Kidney (tissue), 14 donors: Measurements from ENCODE around the gene ZNF516. TPM values are rescaled to one million over a fixed set of nuclear protein-coding genes. Genes with fewer than 3 reads are reported as not detected.

Experiments used
- DNase-seq, 5 donors: peaks; one replicate each; pipeline ENCODE4 v3.0.0-alpha.2; 2013 to 2020
- FAIRE-seq: peaks from 2 replicates; lab custom pipeline; 2012; peaks lifted over from hg19 to GRCh38; lab: Jason Lieb, UNC
- H3K27ac ChIP-seq, 2 donors: one replicate each; pipeline ENCODE4 v1.7.0; 2013; ENCODE audit warnings: low read depth in 2 of 2, low read length in 2 of 2, inconsistent platforms in 1 of 2
- H3K27me3 ChIP-seq: one replicate; pipeline ENCODE4 v1.7.1; 2013; ENCODE audit warnings: low read length, inconsistent platforms; ENCODE audit not compliant: control insufficient read depth, insufficient read depth
- H3K36me3 ChIP-seq, 3 donors: one replicate each; pipeline versions ENCODE4 v1.7.0 to v1.7.1; 2013; ENCODE audit warnings: low read length in 3 of 3, control low read depth in 1 of 3, inconsistent platforms in 1 of 3; ENCODE audit not compliant: insufficient read depth in 3 of 3, control insufficient read depth in 2 of 3
- H3K4me1 ChIP-seq, 3 donors: one replicate each; pipeline versions ENCODE4 v1.7.0 to v1.7.1; 2013; ENCODE audit warnings: low read length in 3 of 3, inconsistent platforms in 1 of 3, low read depth in 1 of 3; ENCODE audit not compliant: control insufficient read depth in 2 of 3, insufficient read depth in 2 of 3
- H3K4me3 ChIP-seq, 3 donors: one replicate each; pipeline versions ENCODE4 v1.7.0 to v1.8.1; 2013; ENCODE audit warnings: low read length in 3 of 3, control low read depth in 1 of 3, inconsistent platforms in 1 of 3
- H3K9ac ChIP-seq, 3 donors: one replicate each; pipeline versions ENCODE4 v1.7.0 to v1.7.1; 2013; ENCODE audit warnings: low read length in 3 of 3, control low read depth in 1 of 3, inconsistent platforms in 1 of 3
- H3K9me3 ChIP-seq, 3 donors: one replicate each; pipeline versions ENCODE4 v1.7.0 to v1.7.1; 2013; ENCODE audit warnings: low read length in 3 of 3, control low read depth in 1 of 3, inconsistent platforms in 1 of 3; ENCODE audit not compliant: control insufficient read depth in 2 of 3, insufficient read depth in 1 of 3
- intact Hi-C: fragments of 100-400 bp; cut with DNase I; formaldehyde crosslinking; loops from one replicate; pipeline ENCODE4 v1.11.1; 2022
- polyA plus RNA-seq: library from polyadenylated mRNA; stranded (reverse); fragments of 350-450 nt; fragmentation: Illumina TruSeq; extraction: RNeasy Lipid Tissue Mini Kit (QIAGEN cat#74804); gene quantifications from one replicate; pipeline ENCODE4 v1.2.3, GENCODE V29; 2014; ENCODE audit warnings: low read depth, low replicate concordance; ENCODE audit not compliant: insufficient read depth
- total RNA-seq: library from RNA; stranded (reverse); fragmentation: NEBNext Ultra II Directional; extraction: Animal tissue kit (Norgen Biotek cat#: 25700); gene quantifications from one replicate; pipeline ENCODE4 v1.2.1, GENCODE V29; 2021
- TF ChIP-seq, protein P1 (sequence below): IDR thresholded peaks from 3 replicates; pipeline ENCODE4 v1.5.1; 2012; ENCODE audit warnings: mild to moderate bottlenecking, moderate library complexity, borderline replicate concordance; ENCODE audit not compliant: insufficient read depth; ENCODE audit errors: extremely low read depth
- donor health status: control.
- donor health status: control.
- donor health status: control.
- donor health status: control.
- donor health status: control.
- donor health status: DM: yes; HTN: yes; CAD: no.
- donor health status: Normal renal cell carcinoma (clear cell type).

The ZNF516 gene
- total and polyA plus RNA-seq, 2 donors from 2014 or later: 6.7 to 28.7 TPM

DNA sequence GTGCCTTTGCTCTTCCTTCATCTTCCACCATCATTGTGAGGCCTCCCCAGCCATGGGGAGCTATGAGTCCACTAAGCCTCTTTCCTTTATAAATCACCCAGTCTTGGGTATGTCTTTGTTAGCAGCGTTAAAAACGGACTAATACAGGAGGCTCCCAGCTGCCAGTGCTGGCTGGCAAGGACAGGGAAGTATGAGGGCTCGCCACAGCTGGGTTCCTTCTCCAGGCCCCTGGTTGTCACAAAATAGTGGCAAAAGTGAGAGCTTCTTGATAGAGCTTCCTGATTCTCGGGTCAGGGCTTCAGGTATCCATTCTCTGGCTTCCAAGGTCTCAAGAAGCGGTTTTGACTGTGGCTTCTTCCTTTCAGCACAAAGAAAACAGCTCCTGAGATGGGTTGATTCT, 85.0 kb downstream of the ZNF516 start:
- Histone ChIP-seq H3K4me3 (no peak overlapping the region), H3K4me1 (peaks cover 0 to 8% (median 4%) of the 10 kb centered on the region in 3 donors), H3K27ac (no peak overlapping the region), H3K9me3 (no peaks in the 10 kb centered on the region), H3K36me3 (peaks cover 0 to 11% (median 0%) of the 10 kb centered on the region in 3 donors), H3K9ac (no peak overlapping the region), H3K27me3 (no peaks in the 10 kb centered on the region)
- DNase-seq: peak in 1 of 5 donors; percentile 17
- TF ChIP-seq, protein P1, sequence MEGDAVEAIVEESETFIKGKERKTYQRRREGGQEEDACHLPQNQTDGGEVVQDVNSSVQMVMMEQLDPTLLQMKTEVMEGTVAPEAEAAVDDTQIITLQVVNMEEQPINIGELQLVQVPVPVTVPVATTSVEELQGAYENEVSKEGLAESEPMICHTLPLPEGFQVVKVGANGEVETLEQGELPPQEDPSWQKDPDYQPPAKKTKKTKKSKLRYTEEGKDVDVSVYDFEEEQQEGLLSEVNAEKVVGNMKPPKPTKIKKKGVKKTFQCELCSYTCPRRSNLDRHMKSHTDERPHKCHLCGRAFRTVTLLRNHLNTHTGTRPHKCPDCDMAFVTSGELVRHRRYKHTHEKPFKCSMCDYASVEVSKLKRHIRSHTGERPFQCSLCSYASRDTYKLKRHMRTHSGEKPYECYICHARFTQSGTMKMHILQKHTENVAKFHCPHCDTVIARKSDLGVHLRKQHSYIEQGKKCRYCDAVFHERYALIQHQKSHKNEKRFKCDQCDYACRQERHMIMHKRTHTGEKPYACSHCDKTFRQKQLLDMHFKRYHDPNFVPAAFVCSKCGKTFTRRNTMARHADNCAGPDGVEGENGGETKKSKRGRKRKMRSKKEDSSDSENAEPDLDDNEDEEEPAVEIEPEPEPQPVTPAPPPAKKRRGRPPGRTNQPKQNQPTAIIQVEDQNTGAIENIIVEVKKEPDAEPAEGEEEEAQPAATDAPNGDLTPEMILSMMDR: no peak
- FAIRE-seq: no peak
- intact Hi-C loops: no loop called here

DNA sequence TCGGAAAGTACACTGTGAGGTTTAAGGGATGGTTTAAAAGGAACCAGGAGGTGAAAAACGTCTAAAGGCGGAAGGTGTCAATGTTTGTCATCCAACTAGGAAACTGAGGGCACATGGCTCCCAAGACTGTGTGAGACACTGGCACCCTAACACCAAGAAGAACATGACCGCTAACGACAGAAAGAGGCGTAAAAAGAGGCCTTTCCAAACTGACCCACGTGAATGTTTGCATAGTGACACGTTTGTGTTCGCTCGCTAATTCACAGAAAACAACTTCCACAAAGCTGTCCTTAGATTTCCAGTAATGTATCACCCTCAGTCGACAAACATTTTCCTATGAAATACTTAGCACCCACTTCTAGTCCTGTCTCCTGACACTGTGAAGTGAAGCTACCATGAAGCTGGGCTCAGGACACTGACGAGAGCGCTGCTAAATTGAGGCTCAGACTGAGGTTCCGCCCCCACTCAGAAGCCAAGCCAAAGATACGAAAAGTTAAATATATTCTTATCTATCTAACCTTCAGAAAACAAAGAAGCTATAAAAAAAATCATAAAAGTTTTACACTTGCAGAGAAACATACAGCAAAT, 86.5 kb downstream of the ZNF516 start:
- no peak overlapping the region for H3K4me3 ChIP-seq
- intact Hi-C loops: no loop called here
- DNase-seq (peak in 1 of 5 donors; percentile 14), FAIRE-seq (no peak)
- H3K36me3 ChIP-seq: peaks cover 3 to 17% (median 6%) of the 10 kb centered on the region in 3 donors
- peaks cover 0 to 8% (median 4%) of the 10 kb centered on the region in 3 donors for H3K4me1 ChIP-seq
- TF ChIP-seq, protein P1: no peak
- H3K9ac ChIP-seq: no peak overlapping the region
- no peaks in the 10 kb centered on the region for H3K27me3 ChIP-seq
- no peak overlapping the region for H3K27ac ChIP-seq
- peaks cover 0 to 3% (median 0%) of the 10 kb centered on the region in 3 donors for H3K9me3 ChIP-seq

DNA sequence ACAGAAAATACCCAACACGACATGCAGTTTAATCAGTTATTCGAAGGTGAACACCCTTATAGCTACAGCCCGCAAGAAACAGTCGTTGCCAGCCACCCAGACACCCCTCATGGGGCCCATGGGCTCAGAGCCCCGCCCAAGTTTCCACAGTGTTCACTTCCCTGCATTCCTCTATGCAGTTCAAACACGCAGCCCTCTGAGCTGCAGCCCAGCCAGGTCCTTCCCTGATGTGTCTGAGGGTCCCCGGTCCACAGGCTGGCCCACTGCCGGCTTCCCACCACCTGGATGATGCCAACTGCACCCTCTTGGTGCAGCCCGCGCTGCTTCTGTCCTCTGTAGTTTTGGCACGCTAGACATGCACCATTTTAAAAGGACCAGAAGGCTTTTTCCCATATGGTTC, 87.4 kb downstream of the ZNF516 start:
- DNase-seq (peak in 1 of 5 donors; percentile 31), FAIRE-seq (no peak)
- no peak overlapping the region for H3K4me3 ChIP-seq
- TF ChIP-seq, protein P1: no peak
- H3K36me3 ChIP-seq: peaks cover 3 to 17% (median 6%) of the 10 kb centered on the region in 3 donors
- intact Hi-C loops: no loop called here
- peaks cover 0 to 7% (median 4%) of the 10 kb centered on the region in 3 donors for H3K4me1 ChIP-seq
- H3K9me3 ChIP-seq: peaks cover 0 to 3% (median 0%) of the 10 kb centered on the region in 3 donors
- no peak overlapping the region for H3K9ac ChIP-seq
- H3K27ac ChIP-seq: no peak overlapping the region
- no peaks in the 10 kb centered on the region for H3K27me3 ChIP-seq
